Measurements from ENCODE around the gene PCCA. TPM values are rescaled to one million over a fixed set of nuclear protein-coding genes. Genes with fewer than 3 reads are reported as not detected.

Gene PCCA
- polyA plus RNA-seq, 1 of the 3 experiments (the other 2 are of a cell fraction), result 7.3 TPM

- no peak for TF ChIP-seq GATA2 (CRISPR knock-in tag; IDR thresholded peaks at IDR 0.05)
- no peak for TF ChIP-seq SIN3A (IDR thresholded peaks at IDR 0.05; ENCODE audit: borderline replicate concordance, low read depth, low read length)
- TF ChIP-seq REST (IDR thresholded peaks at IDR 0.05; ENCODE audit: low read depth, low read length), result no peak
- TF ChIP-seq FOXJ3 (CRISPR knock-in tag; IDR thresholded peaks at IDR 0.05), result no peak
- TF ChIP-seq PBX3 (IDR thresholded peaks at IDR 0.05), result no peak
- no peak for TF ChIP-seq RAD21 (IDR thresholded peaks at IDR 0.05; ENCODE audit: low read length)
Measured at GRCh38 chr13:100480676-100481075, 391.8 kb downstream of the PCCA start (continued).

- no peaks in the 10 kb centered on the region for H3K27me3 ChIP-seq (ENCODE audit: insufficient read depth)
- no peaks in the 10 kb centered on the region for H4K20me1 ChIP-seq (ENCODE audit: insufficient read depth)
- H3K4me1 ChIP-seq (ENCODE audit: control insufficient read depth in 1 of 2, insufficient read depth in 2 of 2, low read depth in 1 of 2, low read length in 1 of 2), result no peaks in the 10 kb centered on the region
- no peaks in the 10 kb centered on the region for H3K36me3 ChIP-seq (replicated peaks in 1 of 2; ENCODE audit: control insufficient read depth in 1 of 2, insufficient read depth in 2 of 2, low read length in 1 of 2)
- no peak overlapping the region for H3K9ac ChIP-seq
- no peak overlapping the region for H3K27ac ChIP-seq (ENCODE audit: low read depth in 2 of 2, low read length in 1 of 2)
- 94% methylated on average over 6 of the region's 6 CpGs for WGBS (ENCODE audit: low lambda C conversion rate)
- ChIA-PET POLR2A (no interaction called here), CTCF (interaction anchor here (0.6 to 1.4 kb wide), 2 partner anchors 9 to 31 kb away, joined by 3 read pairs; no protein-coding TSS in a partner anchor)
- TF ChIP-seq JUND (IDR thresholded peaks at IDR 0.05) (no peak), TCF12 (IDR thresholded peaks at IDR 0.05) (no peak), EZH2phosphoT487 (IDR thresholded peaks at IDR 0.05; ENCODE audit: borderline replicate concordance, low read depth) (no peak), RAD21 (IDR thresholded peaks at IDR 0.05; ENCODE audit: low read length) (no peak), ELF1 (IDR thresholded peaks at IDR 0.05) (no peak), MXI1 (IDR thresholded peaks at IDR 0.05; ENCODE audit: low read depth, low read length) (no peak), TAF1 (IDR thresholded peaks at IDR 0.05; ENCODE audit: borderline replicate concordance, low read depth, low read length) (no peak), YY1 (IDR thresholded peaks at IDR 0.05; ENCODE audit: low read depth) (no peak), EP300 (IDR thresholded peaks at IDR 0.05; ENCODE audit: borderline replicate concordance in 1 of 2, low read depth in 1 of 2, low read length in 1 of 2) (no peak), SIN3A (IDR thresholded peaks at IDR 0.05; ENCODE audit: borderline replicate concordance, low read depth, low read length) (no peak), FOXJ3 (CRISPR knock-in tag; IDR thresholded peaks at IDR 0.05) (no peak), USF1 (IDR thresholded peaks at IDR 0.05; ENCODE audit: borderline replicate concordance, low read depth) (no peak), FOSL2 (IDR thresholded peaks at IDR 0.05; ENCODE audit: borderline replicate concordance, low read depth) (no peak), ZBTB33 (IDR thresholded peaks at IDR 0.05; ENCODE audit: borderline replicate concordance, low read depth) (no peak), REST (IDR thresholded peaks at IDR 0.05; ENCODE audit: low read depth, low read length) (no peak), MEF2A (IDR thresholded peaks at IDR 0.05; ENCODE audit: borderline replicate concordance, low read depth) (no peak)
- H3F3A ChIP-seq (replicated peaks; ENCODE audit: insufficient read depth), result no peaks in the 10 kb centered on the region
- no peak overlapping the region for H2AFZ ChIP-seq (ENCODE audit: low read depth)
- DNase-seq, result no peak
- no peak overlapping the region for H3K4me3 ChIP-seq (ENCODE audit: low read depth in 2 of 2, low read length in 1 of 2)
- H3K9me3 ChIP-seq, result no peaks in the 10 kb centered on the region
- no peak overlapping the region for H3K4me2 ChIP-seq
- no peaks in the 10 kb centered on the region for H3K79me2 ChIP-seq (ENCODE audit: insufficient read depth)
- no peaks in the 10 kb centered on the region for H3K9me2 ChIP-seq
Measured at GRCh38 chr13:100483139-100483538, 394.2 kb downstream of the PCCA start.
